ENCODE measurements around the gene PTPRCAP. TPM values are rescaled to one million over a fixed set of nuclear protein-coding genes. Genes with fewer than 3 reads are reported as not detected.
A peak's percentile ranks its signal among the peaks of the same experiment; 100 is the strongest.
"Not testable (repeated sequence)": the region's sequence is repeated elsewhere in the genome, so short reads cannot be mapped to it uniquely, and the experiment has no call there.

The PTPRCAP gene
- total RNA-seq, 1 experiment from 2014 or later: 0.15 TPM

DNA sequence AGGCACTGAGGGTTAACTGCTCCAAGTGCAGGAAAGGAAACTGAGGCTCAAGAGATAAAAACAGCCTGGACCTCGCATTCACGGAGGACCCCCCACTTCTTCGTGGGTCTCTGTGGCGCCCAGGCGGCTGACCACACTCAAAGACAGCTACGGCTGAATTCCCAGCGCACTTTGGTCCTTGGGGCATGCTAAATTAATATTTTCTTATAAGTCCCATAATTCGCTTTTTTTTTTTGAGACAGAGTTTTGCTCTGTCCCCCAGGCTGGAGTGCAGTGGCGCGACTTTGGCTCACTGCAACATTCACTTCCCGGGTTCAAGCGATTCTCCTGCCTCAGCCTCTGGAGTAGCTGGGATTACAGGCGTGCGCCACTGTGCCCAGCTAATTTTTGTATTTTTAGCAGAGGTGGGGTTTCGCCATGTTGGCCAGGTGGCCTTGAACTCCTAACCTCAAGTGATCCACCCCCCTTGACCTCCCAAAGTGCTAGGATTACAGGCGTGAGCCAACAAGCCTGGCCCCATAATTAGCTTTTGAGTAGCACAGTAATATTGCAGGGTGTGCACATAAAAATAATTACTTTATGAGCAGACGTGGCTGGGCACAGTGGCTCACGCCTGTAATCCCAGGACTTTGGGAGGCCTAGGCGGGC, 35.2 kb downstream of the PTPRCAP start:
- H3K4me2 ChIP-seq (ENCODE audit: low read length): peak overlapping the region; percentile 80
- intact Hi-C loops (cut with micrococcal nuclease): loop anchor here (2.0 kb wide), 1 partner anchor 26 kb away; the partner anchor contains the start of gene RPS6KB2
- peaks cover 16% of the 10 kb centered on the region; the same call in 1 of the 2 replicates for H4K20me1 ChIP-seq (ENCODE audit: low read length)
- not testable (repeated sequence) for H3K9me2 ChIP-seq (replicated peaks; ENCODE audit: low read length); H3K27me3 ChIP-seq (ENCODE audit: low read length); DNase-seq; H3K9me3 ChIP-seq (ENCODE audit: low read length); ATAC-seq; H3F3A ChIP-seq (ENCODE audit: low read length, unreplicated experiment)
- H3K9ac ChIP-seq (ENCODE audit: low read length): peak overlapping the region; percentile 13; the same call in 1 of the 2 replicates
- BruUV-seq (replicated peaks): TSS peak; percentile 89
- CTCF ChIA-PET: interaction anchor here (0.5 to 1.7 kb wide), 6 partner anchors 18 to 1386 kb away, joined by 3 to 15 read pairs (median 8); partner anchors contain the start of gene TMEM134
- peaks cover 24% of the 10 kb centered on the region for H3K36me3 ChIP-seq (ENCODE audit: low read depth, low read length)
- POLR2A ChIA-PET (ENCODE audit: unreplicated experiment): interaction anchor here (0.6 to 0.9 kb wide), 4 partner anchors 10 to 54 kb away, joined by 5 to 13 read pairs (median 8); partner anchors contain the start of gene RAD9A
- peaks cover 28% of the 10 kb centered on the region for H3K79me2 ChIP-seq (ENCODE audit: low read length)
- peak overlapping the region; percentile 42 for H3K4me3 ChIP-seq (ENCODE audit: low read length)
- 0 out of 2 replicates have a peak overlapping the region, but pooled peaks have one; percentile 8 for H3K27ac ChIP-seq (ENCODE audit: low read length)
- peaks cover 11% of the 10 kb centered on the region for H3K4me1 ChIP-seq (ENCODE audit: insufficient read depth, low read length)
- H2AFZ ChIP-seq (ENCODE audit: low read length): peak overlapping the region; percentile 71

GRCh38 chr11:67401495-67402191, 35.8 kb downstream of the PTPRCAP start, which contains the start of gene PPP1CA:
Gene PPP1CA, minus strand, starts transcription at chr11:67401858. Its CDS starts 76 bp downstream, at chr11:67401782.
- BruUV-seq (replicated peaks): no TSS peak
- Histone ChIP-seq H3K36me3 (ENCODE audit: low read depth, low read length) (peaks cover 24% of the 10 kb centered on the region), H3K9me2 (replicated peaks; ENCODE audit: low read length) (no peaks in the 10 kb centered on the region), H4K20me1 (ENCODE audit: low read length) (peaks cover 16% of the 10 kb centered on the region; the same call in 1 of the 2 replicates), H3K4me2 (ENCODE audit: low read length) (peak within 1 kb of the TSS; percentile 98), H3K27ac (ENCODE audit: low read length) (peak within 1 kb of the TSS; percentile 71), H3K4me3 (ENCODE audit: low read length) (peak within 1 kb of the TSS; percentile 88), H3K4me1 (ENCODE audit: insufficient read depth, low read length) (peaks cover 11% of the 10 kb centered on the region), H3K9me3 (ENCODE audit: low read length) (no peaks in the 10 kb centered on the region), H3K79me2 (ENCODE audit: low read length) (peaks cover 28% of the 10 kb centered on the region), H3F3A (ENCODE audit: low read length, unreplicated experiment) (no peaks in the 10 kb centered on the region), H3K27me3 (ENCODE audit: low read length) (no peaks in the 10 kb centered on the region), H3K9ac (ENCODE audit: low read length) (peak within 1 kb of the TSS; percentile 93), H2AFZ (ENCODE audit: low read length) (peak within 1 kb of the TSS; percentile 74)
- DNase-seq: peak; percentile 88
- TF ChIP-seq, protein P1, sequence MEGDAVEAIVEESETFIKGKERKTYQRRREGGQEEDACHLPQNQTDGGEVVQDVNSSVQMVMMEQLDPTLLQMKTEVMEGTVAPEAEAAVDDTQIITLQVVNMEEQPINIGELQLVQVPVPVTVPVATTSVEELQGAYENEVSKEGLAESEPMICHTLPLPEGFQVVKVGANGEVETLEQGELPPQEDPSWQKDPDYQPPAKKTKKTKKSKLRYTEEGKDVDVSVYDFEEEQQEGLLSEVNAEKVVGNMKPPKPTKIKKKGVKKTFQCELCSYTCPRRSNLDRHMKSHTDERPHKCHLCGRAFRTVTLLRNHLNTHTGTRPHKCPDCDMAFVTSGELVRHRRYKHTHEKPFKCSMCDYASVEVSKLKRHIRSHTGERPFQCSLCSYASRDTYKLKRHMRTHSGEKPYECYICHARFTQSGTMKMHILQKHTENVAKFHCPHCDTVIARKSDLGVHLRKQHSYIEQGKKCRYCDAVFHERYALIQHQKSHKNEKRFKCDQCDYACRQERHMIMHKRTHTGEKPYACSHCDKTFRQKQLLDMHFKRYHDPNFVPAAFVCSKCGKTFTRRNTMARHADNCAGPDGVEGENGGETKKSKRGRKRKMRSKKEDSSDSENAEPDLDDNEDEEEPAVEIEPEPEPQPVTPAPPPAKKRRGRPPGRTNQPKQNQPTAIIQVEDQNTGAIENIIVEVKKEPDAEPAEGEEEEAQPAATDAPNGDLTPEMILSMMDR (conservative IDR thresholded peaks at IDR 0.05; ENCODE audit: low read depth, low read length): 0 out of 2 replicates have a peak, but pooled peaks have one; percentile 30
- TF ChIP-seq EZH2phosphoT487 (IDR thresholded peaks at IDR 0.05; ENCODE audit: borderline replicate concordance, low read length): no peak
- ChIA-PET CTCF (interaction anchor here (0.5 to 1.7 kb wide), 11 partner anchors 10 to 1387 kb away, joined by 3 to 15 read pairs (median 5); partner anchors contain the start of genes PITPNM1, RAD9A and TMEM134), POLR2A (ENCODE audit: unreplicated experiment) (interaction anchor here (0.5 to 1.2 kb wide), 12 partner anchors 10 to 935 kb away, joined by 3 to 16 read pairs (median 5); partner anchors contain the start of genes NUDT8, PELI3 and RAD9A)
- intact Hi-C loops (cut with micrococcal nuclease): loop anchor here (1.0 to 2.0 kb wide), 2 partner anchors 27 to 67 kb away; partner anchors contain the start of gene RPS6KB2
- ATAC-seq: peak; percentile 86

- CTCF ChIA-PET: interaction anchor here (0.6 to 1.7 kb wide), 8 partner anchors 9 to 899 kb away, joined by 3 to 15 read pairs (median 6); partner anchors contain the start of genes PITPNM1, RAD9A and TMEM134
- no peaks in the 10 kb centered on the region for H3K9me3 ChIP-seq (ENCODE audit: low read length)
- H4K20me1 ChIP-seq (ENCODE audit: low read length): peaks cover 16% of the 10 kb centered on the region; the same call in 1 of the 2 replicates
- H3K9me2 ChIP-seq (replicated peaks; ENCODE audit: low read length): no peaks in the 10 kb centered on the region
- intact Hi-C loops (cut with micrococcal nuclease): loop anchor here (1.0 kb wide), 1 partner anchor 67 kb away; no protein-coding TSS in a partner anchor
- H3K36me3 ChIP-seq (ENCODE audit: low read depth, low read length): peaks cover 24% of the 10 kb centered on the region
- peak overlapping the region; percentile 98 for H3K4me2 ChIP-seq (ENCODE audit: low read length)
- POLR2A ChIA-PET (ENCODE audit: unreplicated experiment): interaction anchor here (0.5 to 1.2 kb wide), 7 partner anchors 20 to 935 kb away, joined by 3 to 16 read pairs (median 5); partner anchors contain the start of gene PELI3
- peak overlapping the region; percentile 93 for H3K9ac ChIP-seq (ENCODE audit: low read length)
- H3F3A ChIP-seq (ENCODE audit: low read length, unreplicated experiment): no peaks in the 10 kb centered on the region
- TF ChIP-seq, protein P1 (conservative IDR thresholded peaks at IDR 0.05; ENCODE audit: low read depth, low read length): no peak
- TF ChIP-seq EZH2phosphoT487 (IDR thresholded peaks at IDR 0.05; ENCODE audit: borderline replicate concordance, low read length) (no peak), EZH2 (IDR thresholded peaks at IDR 0.05; ENCODE audit: low read length, unreplicated experiment) (no peak)
- H3K4me1 ChIP-seq (ENCODE audit: insufficient read depth, low read length): peaks cover 11% of the 10 kb centered on the region
- DNase-seq: no peak
- H3K27me3 ChIP-seq (ENCODE audit: low read length): no peaks in the 10 kb centered on the region
- ATAC-seq: no peak; the same call in none of the 2 replicates
- BruUV-seq (replicated peaks): TSS peak; percentile 39
- peak overlapping the region; percentile 88 for H3K4me3 ChIP-seq (ENCODE audit: low read length)
- peaks cover 28% of the 10 kb centered on the region for H3K79me2 ChIP-seq (ENCODE audit: low read length)
- peak overlapping the region; percentile 74; the same call in 1 of the 2 replicates for H2AFZ ChIP-seq (ENCODE audit: low read length)
- peak overlapping the region; percentile 71 for H3K27ac ChIP-seq (ENCODE audit: low read length)
These were observed 36.5 kb downstream of the PTPRCAP start for GRCh38 chr11:67400942-67401494.
